ENCODE measurements around the gene MACROD2.

MACROD2 gene

DNA sequence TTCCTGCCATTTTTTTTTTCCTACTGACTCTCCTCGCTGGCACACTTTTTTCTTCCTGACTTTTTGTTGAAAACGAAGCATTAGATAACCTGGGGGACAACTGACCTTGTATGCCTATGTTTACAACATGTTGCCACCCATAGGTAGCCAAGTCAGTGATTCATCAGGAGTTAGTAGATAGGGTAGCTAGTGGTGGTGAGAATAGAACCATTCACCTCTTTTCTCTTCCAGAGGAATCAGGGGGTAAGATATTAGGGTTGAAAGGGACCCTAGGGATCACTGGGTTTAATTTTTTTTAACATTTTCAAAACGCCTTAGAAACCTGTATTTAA, 770.0 kb downstream of the MACROD2 start:
- no peak overlapping the region for H3K27ac ChIP-seq (ENCODE audit: extremely low read depth, low read depth, low read length)
- CTCF ChIA-PET = interaction anchor here (1.1 kb wide), 1 partner anchor 9 kb away, joined by 5 read pairs; no protein-coding TSS in a partner anchor
- TF ChIP-seq ZNF354C (tag by site-specific recombination; IDR thresholded peaks at IDR 0.05; ENCODE audit: borderline replicate concordance, low read depth) = no peak
- no peak for TF ChIP-seq ZNF174 (tag by site-specific recombination; IDR thresholded peaks at IDR 0.05)
- no peak for TF ChIP-seq SCRT1 (tag by site-specific recombination; IDR thresholded peaks at IDR 0.05; ENCODE audit: borderline replicate concordance)
- TF ChIP-seq ZNF433 (tag by site-specific recombination; IDR thresholded peaks at IDR 0.05; ENCODE audit: low read depth) = no peak
- TF ChIP-seq ZNF426 (tag by site-specific recombination; IDR thresholded peaks at IDR 0.05) = no peak
- no peak for TF ChIP-seq ZFHX2 (tag by site-specific recombination; conservative IDR thresholded peaks at IDR 0.05)
- no peaks in the 10 kb centered on the region for H3K9me3 ChIP-seq (ENCODE audit: control insufficient read depth, insufficient read depth, low read depth, low read length)
- POLR2A ChIA-PET = interaction anchor here (0.6 kb wide), 1 partner anchor 225 kb away, joined by 3 read pairs; no protein-coding TSS in a partner anchor
- no peaks in the 10 kb centered on the region for H3K36me3 ChIP-seq (ENCODE audit: control insufficient read depth in 2 of 2, insufficient read depth in 1 of 2, low read length in 2 of 2)
- no peaks in the 10 kb centered on the region for H3K4me1 ChIP-seq (ENCODE audit: control insufficient read depth, insufficient read depth, low read length)
- no peak overlapping the region for H3K4me3 ChIP-seq (ENCODE audit: low read depth, low read length)

DNA sequence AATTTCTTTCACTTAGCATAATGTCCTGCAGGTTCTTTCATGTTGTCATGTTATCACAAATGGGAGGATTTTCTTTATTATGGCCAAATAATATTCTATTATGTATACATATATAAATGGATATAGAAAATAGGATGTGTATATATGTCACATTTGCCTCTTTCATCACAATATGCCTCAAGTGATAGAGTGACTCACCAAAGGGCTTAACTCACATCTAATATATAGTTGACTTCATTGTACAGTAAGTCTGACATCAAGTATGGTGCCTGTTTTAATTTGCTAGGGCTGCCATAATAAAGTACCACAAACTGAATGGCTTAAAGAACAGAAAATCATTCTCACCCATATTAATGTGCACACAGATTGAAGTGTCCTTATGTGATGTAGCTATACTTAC, 778.2 kb downstream of the MACROD2 start:
- no peak overlapping the region for H3K4me3 ChIP-seq (ENCODE audit: low read depth, low read length)
- H3K27ac ChIP-seq (ENCODE audit: extremely low read depth, low read depth, low read length) = no peak overlapping the region
- TF ChIP-seq ZFP69B (tag by site-specific recombination; IDR thresholded peaks at IDR 0.05) (no peak), MEIS1 (CRISPR knock-in tag; IDR thresholded peaks at IDR 0.05; ENCODE audit: borderline replicate concordance) (no peak), ZNF510 (tag by site-specific recombination; IDR thresholded peaks at IDR 0.05; ENCODE audit: insufficient replicate concordance) (no peak), TCF7L2 (IDR thresholded peaks at IDR 0.05; ENCODE audit: borderline replicate concordance, low read depth, low read length) (no peak), GLI2 (tag by site-specific recombination; IDR thresholded peaks at IDR 0.05; ENCODE audit: borderline replicate concordance, low read depth) (no peak), ZSCAN30 (tag by site-specific recombination; IDR thresholded peaks at IDR 0.05) (no peak), ZNF677 (tag by site-specific recombination; IDR thresholded peaks at IDR 0.05) (no peak), SALL2 (tag by site-specific recombination; IDR thresholded peaks at IDR 0.05; ENCODE audit: borderline replicate concordance) (no peak), ZNF514 (tag by site-specific recombination; IDR thresholded peaks at IDR 0.05) (no peak)
- TF ChIP-seq, protein P1, sequence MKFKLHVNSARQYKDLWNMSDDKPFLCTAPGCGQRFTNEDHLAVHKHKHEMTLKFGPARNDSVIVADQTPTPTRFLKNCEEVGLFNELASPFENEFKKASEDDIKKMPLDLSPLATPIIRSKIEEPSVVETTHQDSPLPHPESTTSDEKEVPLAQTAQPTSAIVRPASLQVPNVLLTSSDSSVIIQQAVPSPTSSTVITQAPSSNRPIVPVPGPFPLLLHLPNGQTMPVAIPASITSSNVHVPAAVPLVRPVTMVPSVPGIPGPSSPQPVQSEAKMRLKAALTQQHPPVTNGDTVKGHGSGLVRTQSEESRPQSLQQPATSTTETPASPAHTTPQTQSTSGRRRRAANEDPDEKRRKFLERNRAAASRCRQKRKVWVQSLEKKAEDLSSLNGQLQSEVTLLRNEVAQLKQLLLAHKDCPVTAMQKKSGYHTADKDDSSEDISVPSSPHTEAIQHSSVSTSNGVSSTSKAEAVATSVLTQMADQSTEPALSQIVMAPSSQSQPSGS (tag by site-specific recombination; IDR thresholded peaks at IDR 0.05; ENCODE audit: low read depth) = no peak
- TF ChIP-seq, protein P2, sequence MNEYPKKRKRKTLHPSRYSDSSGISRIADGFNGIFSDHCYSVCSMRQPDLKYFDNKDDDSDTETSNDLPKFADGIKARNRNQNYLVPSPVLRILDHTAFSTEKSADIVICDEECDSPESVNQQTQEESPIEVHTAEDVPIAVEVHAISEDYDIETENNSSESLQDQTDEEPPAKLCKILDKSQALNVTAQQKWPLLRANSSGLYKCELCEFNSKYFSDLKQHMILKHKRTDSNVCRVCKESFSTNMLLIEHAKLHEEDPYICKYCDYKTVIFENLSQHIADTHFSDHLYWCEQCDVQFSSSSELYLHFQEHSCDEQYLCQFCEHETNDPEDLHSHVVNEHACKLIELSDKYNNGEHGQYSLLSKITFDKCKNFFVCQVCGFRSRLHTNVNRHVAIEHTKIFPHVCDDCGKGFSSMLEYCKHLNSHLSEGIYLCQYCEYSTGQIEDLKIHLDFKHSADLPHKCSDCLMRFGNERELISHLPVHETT (tag by site-specific recombination; IDR thresholded peaks at IDR 0.05) = no peak
- TF ChIP-seq, protein P3, sequence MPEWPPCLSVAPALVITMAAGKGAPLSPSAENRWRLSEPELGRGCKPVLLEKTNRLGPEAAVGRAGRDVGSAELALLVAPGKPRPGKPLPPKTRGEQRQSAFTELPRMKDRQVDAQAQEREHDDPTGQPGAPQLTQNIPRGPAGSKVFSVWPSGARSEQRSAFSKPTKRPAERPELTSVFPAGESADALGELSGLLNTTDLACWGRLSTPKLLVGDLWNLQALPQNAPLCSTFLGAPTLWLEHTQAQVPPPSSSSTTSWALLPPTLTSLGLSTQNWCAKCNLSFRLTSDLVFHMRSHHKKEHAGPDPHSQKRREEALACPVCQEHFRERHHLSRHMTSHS (tag by site-specific recombination; IDR thresholded peaks at IDR 0.05) = no peak
- TF ChIP-seq, protein P4, sequence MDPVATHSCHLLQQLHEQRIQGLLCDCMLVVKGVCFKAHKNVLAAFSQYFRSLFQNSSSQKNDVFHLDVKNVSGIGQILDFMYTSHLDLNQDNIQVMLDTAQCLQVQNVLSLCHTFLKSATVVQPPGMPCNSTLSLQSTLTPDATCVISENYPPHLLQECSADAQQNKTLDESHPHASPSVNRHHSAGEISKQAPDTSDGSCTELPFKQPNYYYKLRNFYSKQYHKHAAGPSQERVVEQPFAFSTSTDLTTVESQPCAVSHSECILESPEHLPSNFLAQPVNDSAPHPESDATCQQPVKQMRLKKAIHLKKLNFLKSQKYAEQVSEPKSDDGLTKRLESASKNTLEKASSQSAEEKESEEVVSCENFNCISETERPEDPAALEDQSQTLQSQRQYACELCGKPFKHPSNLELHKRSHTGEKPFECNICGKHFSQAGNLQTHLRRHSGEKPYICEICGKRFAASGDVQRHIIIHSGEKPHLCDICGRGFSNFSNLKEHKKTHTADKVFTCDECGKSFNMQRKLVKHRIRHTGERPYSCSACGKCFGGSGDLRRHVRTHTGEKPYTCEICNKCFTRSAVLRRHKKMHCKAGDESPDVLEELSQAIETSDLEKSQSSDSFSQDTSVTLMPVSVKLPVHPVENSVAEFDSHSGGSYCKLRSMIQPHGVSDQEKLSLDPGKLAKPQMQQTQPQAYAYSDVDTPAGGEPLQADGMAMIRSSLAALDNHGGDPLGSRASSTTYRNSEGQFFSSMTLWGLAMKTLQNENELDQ (tag by site-specific recombination; IDR thresholded peaks at IDR 0.05; ENCODE audit: low read depth) = no peak
- TF ChIP-seq, protein P5, sequence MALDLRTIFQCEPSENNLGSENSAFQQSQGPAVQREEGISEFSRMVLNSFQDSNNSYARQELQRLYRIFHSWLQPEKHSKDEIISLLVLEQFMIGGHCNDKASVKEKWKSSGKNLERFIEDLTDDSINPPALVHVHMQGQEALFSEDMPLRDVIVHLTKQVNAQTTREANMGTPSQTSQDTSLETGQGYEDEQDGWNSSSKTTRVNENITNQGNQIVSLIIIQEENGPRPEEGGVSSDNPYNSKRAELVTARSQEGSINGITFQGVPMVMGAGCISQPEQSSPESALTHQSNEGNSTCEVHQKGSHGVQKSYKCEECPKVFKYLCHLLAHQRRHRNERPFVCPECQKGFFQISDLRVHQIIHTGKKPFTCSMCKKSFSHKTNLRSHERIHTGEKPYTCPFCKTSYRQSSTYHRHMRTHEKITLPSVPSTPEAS (tag by site-specific recombination; IDR thresholded peaks at IDR 0.05) = no peak
- ChIA-PET CTCF (no interaction called here), POLR2A (no interaction called here)
- no peaks in the 10 kb centered on the region for H3K36me3 ChIP-seq (ENCODE audit: control insufficient read depth in 2 of 2, insufficient read depth in 1 of 2, low read length in 2 of 2)
- peaks cover 3% of the 10 kb centered on the region; the same call in 1 of the 2 replicates for H3K4me1 ChIP-seq (ENCODE audit: control insufficient read depth, insufficient read depth, low read length)
- H3K9me3 ChIP-seq (ENCODE audit: control insufficient read depth, insufficient read depth, low read depth, low read length) = no peaks in the 10 kb centered on the region
